ENCODE measurements around the gene HOXB13. TPM values are rescaled to one million over a fixed set of nuclear protein-coding genes. Genes with fewer than 3 reads are reported as not detected.
A peak's percentile ranks its signal among the peaks of the same experiment; 100 is the strongest.

Gene HOXB13
- total RNA-seq, 1 experiment from 2014 or later, result not detected

- Histone ChIP-seq H2BK120ac (ENCODE audit: low read depth, low read length, poor library complexity, severe bottlenecking) (no peak overlapping the region), H2AK5ac (ENCODE audit: insufficient read length, low read length) (no peak overlapping the region), H3K4ac (ENCODE audit: low read depth, low read length) (no peak overlapping the region), H3K14ac (ENCODE audit: insufficient read depth, low read length) (no peak overlapping the region), H2BK5ac (ENCODE audit: insufficient read length, low read length) (no peak overlapping the region), H2BK12ac (ENCODE audit: insufficient read length, low read depth, low read length) (no peak overlapping the region), H4K8ac (replicated peaks; ENCODE audit: insufficient read length, low read depth, low read length) (no peak overlapping the region), H3K18ac (ENCODE audit: insufficient read length, low read depth, low read length) (no peak overlapping the region), H3K27ac (ENCODE audit: insufficient read length, low read depth, low read length) (no peak overlapping the region), H3K27me3 (ENCODE audit: insufficient read depth, low read length) (peaks cover 98% of the 10 kb centered on the region), H3K23ac (ENCODE audit: insufficient read length, low read depth, low read length) (no peak overlapping the region), H3K4me2 (ENCODE audit: insufficient read depth, insufficient read length, low read length) (no peak overlapping the region), H4K20me1 (ENCODE audit: control insufficient read depth, insufficient read depth, insufficient read length) (no peaks in the 10 kb centered on the region), H3K23me2 (ENCODE audit: insufficient read length, low read depth, low read length, poor library complexity, severe bottlenecking) (no peaks in the 10 kb centered on the region), H2BK15ac (ENCODE audit: low read depth, low read length) (no peak overlapping the region), H3T11ph (ENCODE audit: low read length) (no peak overlapping the region), H3K4me1 (ENCODE audit: insufficient read depth, low read length) (no peaks in the 10 kb centered on the region), H3K9ac (ENCODE audit: extremely low read depth, insufficient read length, low read length) (no peak overlapping the region), H3K79me2 (ENCODE audit: insufficient read depth, low read length) (no peaks in the 10 kb centered on the region), H3K79me1 (ENCODE audit: insufficient read depth, low read depth, low read length, poor library complexity, severe bottlenecking) (no peaks in the 10 kb centered on the region), H2BK20ac (ENCODE audit: low read depth, low read length, poor library complexity, severe bottlenecking) (no peak overlapping the region), H3K56ac (ENCODE audit: insufficient read length, low read depth, low read length) (no peak overlapping the region), H3K9me3 (ENCODE audit: control insufficient read depth, low read depth, low read length) (no peaks in the 10 kb centered on the region), H4K91ac (ENCODE audit: insufficient read length, low read depth, low read length) (no peak overlapping the region), H4K5ac (ENCODE audit: insufficient read length, low read depth, low read length) (no peak overlapping the region), H2AFZ (ENCODE audit: low read length) (no peak overlapping the region)
- Mint-ChIP-seq H3K4me1 (peaks cover 6 to 11% of the 10 kb centered on the region in 2 experiments; a peak in 3 of 4 replicates), H3K9me3 (peaks cover 0 to 5% of the 10 kb centered on the region in 2 experiments; a peak in 2 of 5 replicates), H3K36me3 (ENCODE audit: insufficient read depth in 1 of 3, low read depth in 3 of 3) (no peaks in the 10 kb centered on the region), H3K27me3 (ENCODE audit: low read depth) (peaks cover 100% of the 10 kb centered on the region), H3K27ac (no peak overlapping the region), H3K4me3 (no peak overlapping the region)
- no CpG with 5 or more reads among the region's 53 CpGs for WGBS (ENCODE audit: extremely low coverage, insufficient read length, low lambda C conversion rate)
- peak; percentile 71 for DNase-seq
- TF ChIP-seq, protein P1, sequence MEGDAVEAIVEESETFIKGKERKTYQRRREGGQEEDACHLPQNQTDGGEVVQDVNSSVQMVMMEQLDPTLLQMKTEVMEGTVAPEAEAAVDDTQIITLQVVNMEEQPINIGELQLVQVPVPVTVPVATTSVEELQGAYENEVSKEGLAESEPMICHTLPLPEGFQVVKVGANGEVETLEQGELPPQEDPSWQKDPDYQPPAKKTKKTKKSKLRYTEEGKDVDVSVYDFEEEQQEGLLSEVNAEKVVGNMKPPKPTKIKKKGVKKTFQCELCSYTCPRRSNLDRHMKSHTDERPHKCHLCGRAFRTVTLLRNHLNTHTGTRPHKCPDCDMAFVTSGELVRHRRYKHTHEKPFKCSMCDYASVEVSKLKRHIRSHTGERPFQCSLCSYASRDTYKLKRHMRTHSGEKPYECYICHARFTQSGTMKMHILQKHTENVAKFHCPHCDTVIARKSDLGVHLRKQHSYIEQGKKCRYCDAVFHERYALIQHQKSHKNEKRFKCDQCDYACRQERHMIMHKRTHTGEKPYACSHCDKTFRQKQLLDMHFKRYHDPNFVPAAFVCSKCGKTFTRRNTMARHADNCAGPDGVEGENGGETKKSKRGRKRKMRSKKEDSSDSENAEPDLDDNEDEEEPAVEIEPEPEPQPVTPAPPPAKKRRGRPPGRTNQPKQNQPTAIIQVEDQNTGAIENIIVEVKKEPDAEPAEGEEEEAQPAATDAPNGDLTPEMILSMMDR (conservative IDR thresholded peaks at IDR 0.05), result no peak
Measured at GRCh38 chr17:48747445-48748363, 19.2 kb upstream of the HOXB13 start.
